Smooth muscle cell (in vitro differentiated cells): ENCODE measurements around the gene SND1. TPM values are rescaled to one million over a fixed set of nuclear protein-coding genes. Genes with fewer than 3 reads are reported as not detected.

Experiments used
- DNase-seq: peaks from one replicate; lab custom pipeline; 2025; ENCODE audit not compliant: unreplicated experiment; lab: John Stamatoyannopoulos, UW
- H2AFZ ChIP-seq: fragments of 200-600 bp; sonication (generic); 2 replicates; pipeline ENCODE4 v1.6.0; 2016; ENCODE audit warnings: antibody characterized with exemption, low read depth, mild to moderate bottlenecking
- H3F3A ChIP-seq: fragments of 200-600 bp; sonication (generic); 2 replicates; pipeline ENCODE4 v1.6.0; 2017; ENCODE audit warnings: antibody characterized with exemption, low read depth
- H3K27ac ChIP-seq: fragments of 200-600 bp; sonication (generic); 2 replicates; pipeline ENCODE4 v1.5.1; 2016; ENCODE audit warnings: low read depth, mild to moderate bottlenecking
- H3K27me3 ChIP-seq: fragments of 200-600 bp; sonication (generic); 2 replicates; pipeline ENCODE4 v1.6.1; 2016; ENCODE audit warnings: low read depth, mild to moderate bottlenecking
- H3K36me3 ChIP-seq: fragments of 200-600 bp; sonication (generic); 2 replicates; pipeline ENCODE4 v1.5.1; 2016; ENCODE audit warnings: low read depth
- H3K4me1 ChIP-seq: fragments of 200-600 bp; sonication (generic); 2 replicates; pipeline ENCODE4 v1.5.1; 2016; ENCODE audit warnings: low read depth
- H3K4me2 ChIP-seq: fragments of 200-600 bp; sonication (generic); 2 replicates; pipeline ENCODE4 v1.6.0; 2016; ENCODE audit warnings: mild to moderate bottlenecking
- H3K4me3 ChIP-seq: fragments of 200-600 bp; sonication (generic); 2 replicates; pipeline ENCODE4 v1.5.1; 2016; ENCODE audit warnings: mild to moderate bottlenecking
- H3K79me2 ChIP-seq: fragments of 200-600 bp; sonication (generic); 2 replicates; pipeline ENCODE4 v1.6.0; 2016; ENCODE audit warnings: low read depth, mild to moderate bottlenecking
- H3K9ac ChIP-seq: fragments of 200-600 bp; sonication (generic); 2 replicates; pipeline ENCODE4 v1.6.0; 2016; ENCODE audit warnings: low read depth
- H3K9me3 ChIP-seq: fragments of 200-600 bp; sonication (generic); replicated peaks from 2 replicates; pipeline ENCODE4 v1.5.1; 2016; ENCODE audit warnings: low read depth
- H4K20me1 ChIP-seq: fragments of 200-600 bp; sonication (generic); 2 replicates; pipeline ENCODE4 v1.6.0; 2016; ENCODE audit warnings: low read depth
- WGBS: methylation state at CpG from one replicate; pipeline ENCODE4 v1.1.7; 2016; ENCODE audit warnings: low lambda C conversion rate; 5-methylcytosine and 5-hydroxymethylcytosine counted together
- polyA plus RNA-seq: library from polyadenylated mRNA; unstranded; fragments of >200 nt; fragmentation: Nextera tagmentation; extraction: Ambion mirVana; gene quantifications from 2 replicates; pipeline ENCODE4 v1.2.1, GENCODE V29; 2016
- total RNA-seq: library from RNA; depleted of rRNA; stranded (reverse); fragments of >200 nt; gene quantifications from 2 replicates; pipeline ENCODE4 v1.2.3, GENCODE V29; 2014
- TF ChIP-seq, protein P1 (sequence below): fragments of 200-600 bp; sonication (generic); IDR thresholded peaks from 2 replicates; pipeline ENCODE4 v1.5.1; 2017; ENCODE audit warnings: borderline replicate concordance, mild to moderate bottlenecking, antibody characterized with exemption; ENCODE audit not compliant: insufficient read depth, poor library complexity, severe bottlenecking

Gene SND1
- total and polyA plus RNA-seq, 2 experiments from 2014 or later = 129 to 136 TPM

DNA sequence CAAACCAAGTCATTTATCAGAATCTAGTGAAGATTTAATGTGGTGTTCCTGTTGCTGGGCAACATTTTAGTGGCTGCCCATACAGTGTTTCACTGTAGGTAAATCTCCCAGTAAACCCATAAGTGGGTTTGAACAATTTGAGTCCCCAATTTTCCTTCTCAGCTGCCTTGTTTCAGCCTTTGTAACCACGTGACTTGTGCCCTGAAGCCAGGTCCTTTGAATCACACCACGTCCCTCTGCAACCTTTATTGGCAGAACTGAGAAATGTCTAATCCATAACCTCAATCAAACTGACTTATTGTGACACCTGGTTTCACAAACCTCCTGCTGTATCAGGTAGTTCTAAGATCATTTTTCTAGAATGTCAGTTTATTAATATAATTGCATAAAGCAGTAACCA, 30.1 kb downstream of the SND1 start:
- H2AFZ ChIP-seq = no peak overlapping the region
- H3K4me1 ChIP-seq = peaks cover 22% of the 10 kb centered on the region
- TF ChIP-seq, protein P1, sequence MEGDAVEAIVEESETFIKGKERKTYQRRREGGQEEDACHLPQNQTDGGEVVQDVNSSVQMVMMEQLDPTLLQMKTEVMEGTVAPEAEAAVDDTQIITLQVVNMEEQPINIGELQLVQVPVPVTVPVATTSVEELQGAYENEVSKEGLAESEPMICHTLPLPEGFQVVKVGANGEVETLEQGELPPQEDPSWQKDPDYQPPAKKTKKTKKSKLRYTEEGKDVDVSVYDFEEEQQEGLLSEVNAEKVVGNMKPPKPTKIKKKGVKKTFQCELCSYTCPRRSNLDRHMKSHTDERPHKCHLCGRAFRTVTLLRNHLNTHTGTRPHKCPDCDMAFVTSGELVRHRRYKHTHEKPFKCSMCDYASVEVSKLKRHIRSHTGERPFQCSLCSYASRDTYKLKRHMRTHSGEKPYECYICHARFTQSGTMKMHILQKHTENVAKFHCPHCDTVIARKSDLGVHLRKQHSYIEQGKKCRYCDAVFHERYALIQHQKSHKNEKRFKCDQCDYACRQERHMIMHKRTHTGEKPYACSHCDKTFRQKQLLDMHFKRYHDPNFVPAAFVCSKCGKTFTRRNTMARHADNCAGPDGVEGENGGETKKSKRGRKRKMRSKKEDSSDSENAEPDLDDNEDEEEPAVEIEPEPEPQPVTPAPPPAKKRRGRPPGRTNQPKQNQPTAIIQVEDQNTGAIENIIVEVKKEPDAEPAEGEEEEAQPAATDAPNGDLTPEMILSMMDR = no peak
- no peaks in the 10 kb centered on the region for H3K27me3 ChIP-seq
- no peaks in the 10 kb centered on the region for H3K36me3 ChIP-seq
- WGBS = 67% methylated on average over 2 of the region's 2 CpGs
- H3K4me3 ChIP-seq = no peak overlapping the region
- peaks cover 16% of the 10 kb centered on the region for H3F3A ChIP-seq
- no peak overlapping the region for H3K9ac ChIP-seq
- no peak for DNase-seq
- no peak overlapping the region for H3K27ac ChIP-seq
- H3K79me2 ChIP-seq = peaks cover 98% of the 10 kb centered on the region
- H3K9me3 ChIP-seq = no peaks in the 10 kb centered on the region
- H3K4me2 ChIP-seq = no peak overlapping the region
- H4K20me1 ChIP-seq = peaks cover 100% of the 10 kb centered on the region

DNA sequence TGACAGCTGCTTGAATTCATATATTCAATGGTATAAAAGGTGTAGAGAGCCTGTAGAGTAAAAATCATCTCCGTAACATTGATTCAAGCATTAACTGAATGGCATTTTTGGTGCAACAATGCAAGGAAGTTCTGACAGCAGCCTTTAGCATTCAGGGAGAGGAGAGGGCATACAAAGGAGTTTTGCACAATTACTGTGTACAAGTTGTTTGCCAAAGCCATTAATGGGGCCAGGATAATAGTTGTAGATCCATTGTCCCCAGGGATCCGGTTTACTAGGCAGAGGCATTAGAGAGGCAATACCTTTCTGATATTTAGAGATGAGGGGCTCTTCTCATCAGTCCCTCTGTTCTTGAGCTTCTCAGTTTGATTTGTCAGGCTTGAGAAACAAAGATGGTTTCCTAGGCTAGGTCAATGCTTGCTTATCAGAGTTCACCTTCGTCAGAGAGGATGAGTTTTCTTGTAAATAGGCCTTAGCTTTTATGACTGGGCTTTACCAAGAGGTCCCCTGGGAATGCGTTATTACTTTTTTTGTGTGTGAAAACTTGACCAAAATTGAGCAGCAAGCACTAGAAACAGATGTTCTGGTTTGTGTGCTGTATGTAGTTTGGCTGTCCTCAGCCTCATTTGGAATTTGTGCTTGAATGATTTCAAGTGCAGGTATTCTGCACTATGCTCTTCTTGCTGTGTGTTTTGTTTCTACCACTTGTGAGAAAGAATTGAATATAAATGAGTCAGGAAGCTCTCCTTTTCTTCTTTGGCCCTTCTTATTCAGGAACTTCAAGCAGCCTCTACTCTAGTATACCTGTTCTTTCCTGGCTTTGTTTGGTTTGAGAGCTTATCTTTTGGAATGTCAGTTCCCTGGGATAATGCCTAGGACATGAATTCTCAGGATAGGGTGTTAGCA, 32.0 kb downstream of the SND1 start:
- Histone ChIP-seq H3F3A (no peaks in the 10 kb centered on the region), H3K27ac (no peak overlapping the region), H3K27me3 (no peaks in the 10 kb centered on the region), H2AFZ (no peak overlapping the region), H3K4me2 (no peak overlapping the region), H3K9ac (no peak overlapping the region), H3K4me1 (peaks cover 11% of the 10 kb centered on the region), H3K36me3 (no peaks in the 10 kb centered on the region), H3K79me2 (peaks cover 89% of the 10 kb centered on the region), H4K20me1 (peaks cover 100% of the 10 kb centered on the region), H3K9me3 (no peaks in the 10 kb centered on the region), H3K4me3 (no peak overlapping the region)
- no peak for DNase-seq
- TF ChIP-seq, protein P1 = no peak
- WGBS = 48% methylated on average over 4 of the region's 4 CpGs

DNA sequence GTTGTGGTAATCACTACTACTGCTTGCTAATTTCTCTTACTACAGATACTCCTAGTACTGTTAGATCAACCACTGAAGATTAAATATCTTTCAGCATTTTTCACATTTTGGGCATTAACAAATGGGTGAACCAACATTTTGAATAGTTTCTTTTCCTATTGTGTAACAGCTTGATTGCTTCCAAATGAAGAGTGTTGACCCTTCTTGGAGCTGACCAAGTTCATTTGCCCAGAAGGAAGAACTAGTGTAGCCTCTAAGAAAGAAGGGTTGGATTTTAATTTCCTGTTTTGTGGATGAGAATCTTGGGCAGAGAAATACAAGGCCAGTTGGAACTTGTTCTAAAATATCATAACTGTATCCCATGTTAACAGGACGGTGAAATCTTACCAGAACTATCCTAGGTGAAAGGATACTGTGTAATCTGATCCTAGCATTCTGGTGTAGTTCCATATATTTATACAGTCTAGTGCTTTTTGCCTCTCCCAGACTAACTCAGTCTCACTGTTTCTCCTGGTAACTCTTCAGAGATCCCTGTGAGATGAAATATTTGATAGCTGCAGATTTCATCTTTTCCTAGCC, 37.3 kb downstream of the SND1 start:
- no peaks in the 10 kb centered on the region for H3K9me3 ChIP-seq

More for the DNA sequence above, 37.3 kb downstream of the SND1 start:
- Histone ChIP-seq H4K20me1 (peaks cover 100% of the 10 kb centered on the region), H3K79me2 (peaks cover 89% of the 10 kb centered on the region), H2AFZ (no peak overlapping the region), H3K4me3 (no peak overlapping the region), H3K36me3 (peaks cover 16% of the 10 kb centered on the region), H3K27me3 (no peaks in the 10 kb centered on the region), H3K27ac (no peak overlapping the region), H3K9ac (no peak overlapping the region), H3K4me1 (peaks cover 3% of the 10 kb centered on the region), H3F3A (no peaks in the 10 kb centered on the region), H3K4me2 (no peak overlapping the region)
- TF ChIP-seq, protein P1 = no peak
- DNase-seq = no peak
- 86% methylated on average over 1 of the region's 1 CpG for WGBS
